Measurements from ENCODE around the gene DNAAF1.

DNAAF1 gene

GRCh38 chr16:84224554-84224953 is 79.4 kb downstream of the DNAAF1 start:
- H4K8ac ChIP-seq (ENCODE audit: low read length) = no peak overlapping the region
- H3K79me1 ChIP-seq (replicated peaks; ENCODE audit: low read length, poor library complexity, severe bottlenecking) = no peaks in the 10 kb centered on the region
- no peak overlapping the region for H3K9ac ChIP-seq (ENCODE audit: low read length)
- no peak overlapping the region for H4K91ac ChIP-seq (ENCODE audit: low read length)
- no peak overlapping the region for H2BK120ac ChIP-seq (ENCODE audit: low read depth, low read length)
- no peak overlapping the region for H3K27ac ChIP-seq (ENCODE audit: low read length, poor library complexity, severe bottlenecking)
- 96% methylated on average over 3 of the region's 3 CpGs for WGBS
- H2AFZ ChIP-seq (ENCODE audit: low read depth, low read length) = no peak overlapping the region
- no peak overlapping the region for H2BK12ac ChIP-seq (ENCODE audit: low read length in 2 of 2)
- H3K9me3 ChIP-seq (ENCODE audit: control insufficient read depth, low read length) = no peaks in the 10 kb centered on the region
- H2AK5ac ChIP-seq (ENCODE audit: low read length, severe bottlenecking) = no peak overlapping the region
- no peak overlapping the region for H3K4ac ChIP-seq (ENCODE audit: low read depth in 1 of 2, low read length in 2 of 2)
- no peak overlapping the region for H3K4me2 ChIP-seq (ENCODE audit: low read length, poor library complexity, severe bottlenecking)
- no peak overlapping the region for H3K4me3 ChIP-seq (ENCODE audit: insufficient read depth in 1 of 2, low read depth in 1 of 2, low read length in 2 of 2)
- H3K18ac ChIP-seq (ENCODE audit: low read depth in 1 of 2, low read length in 2 of 2) = no peak overlapping the region
- H2BK5ac ChIP-seq (ENCODE audit: low read depth, low read length, poor library complexity, severe bottlenecking) = no peak overlapping the region
- H3K14ac ChIP-seq (ENCODE audit: low read length in 2 of 2) = no peak overlapping the region
- no peaks in the 10 kb centered on the region for H3K36me3 ChIP-seq (ENCODE audit: control insufficient read depth in 1 of 2, insufficient read depth in 2 of 2, low read depth in 1 of 2, low read length in 2 of 2)
- peaks cover 17% of the 10 kb centered on the region for H3K4me1 ChIP-seq (ENCODE audit: control insufficient read depth, insufficient read depth, low read depth, low read length)
- no peak overlapping the region for H2BK15ac ChIP-seq (ENCODE audit: low read depth, poor library complexity, severe bottlenecking)
- no peak overlapping the region for H3K23ac ChIP-seq (ENCODE audit: low read length in 2 of 2)
- peaks cover 4 to 22% of the 10 kb centered on the region in 2 experiments for H3K27me3 ChIP-seq (ENCODE audit: control insufficient read depth in 1 of 2, insufficient read depth in 1 of 2, low read length in 2 of 2)
- no peak for DNase-seq

- H3K79me1 ChIP-seq (replicated peaks; ENCODE audit: low read length, poor library complexity, severe bottlenecking) = no peaks in the 10 kb centered on the region
- no peaks in the 10 kb centered on the region for H3K9me3 ChIP-seq (ENCODE audit: control insufficient read depth, low read length)
- no peak overlapping the region for H4K91ac ChIP-seq (ENCODE audit: low read length)
- H2AFZ ChIP-seq (ENCODE audit: low read depth, low read length) = no peak overlapping the region
- no peak overlapping the region for H3K4ac ChIP-seq (ENCODE audit: low read depth in 1 of 2, low read length in 2 of 2)
- no peak overlapping the region for H3K4me2 ChIP-seq (ENCODE audit: low read length, poor library complexity, severe bottlenecking)
- H2AK5ac ChIP-seq (ENCODE audit: low read length, severe bottlenecking) = no peak overlapping the region
- no peaks in the 10 kb centered on the region for H3K36me3 ChIP-seq (ENCODE audit: control insufficient read depth in 1 of 2, insufficient read depth in 2 of 2, low read depth in 1 of 2, low read length in 2 of 2)
- H2BK5ac ChIP-seq (ENCODE audit: low read depth, low read length, poor library complexity, severe bottlenecking) = no peak overlapping the region
- WGBS = 87% methylated on average over 3 of the region's 3 CpGs
- no peak overlapping the region for H3K18ac ChIP-seq (ENCODE audit: low read depth in 1 of 2, low read length in 2 of 2)
- H3K27me3 ChIP-seq (ENCODE audit: control insufficient read depth in 1 of 2, insufficient read depth in 1 of 2, low read length in 2 of 2) = peaks cover 4 to 26% of the 10 kb centered on the region in 2 experiments
- no peak for DNase-seq
- H2BK15ac ChIP-seq (ENCODE audit: low read depth, poor library complexity, severe bottlenecking) = no peak overlapping the region
- no peak overlapping the region for H3K27ac ChIP-seq (ENCODE audit: low read length, poor library complexity, severe bottlenecking)
- no peak overlapping the region for H2BK12ac ChIP-seq (ENCODE audit: low read length in 2 of 2)
- no peak overlapping the region for H3K23ac ChIP-seq (ENCODE audit: low read length in 2 of 2)
- H3K14ac ChIP-seq (ENCODE audit: low read length in 2 of 2) = no peak overlapping the region
- H4K8ac ChIP-seq (ENCODE audit: low read length) = no peak overlapping the region
- H3K9ac ChIP-seq (ENCODE audit: low read length) = no peak overlapping the region
- H3K4me1 ChIP-seq (ENCODE audit: control insufficient read depth, insufficient read depth, low read depth, low read length) = peaks cover 17% of the 10 kb centered on the region
- no peak overlapping the region for H3K4me3 ChIP-seq (ENCODE audit: insufficient read depth in 1 of 2, low read depth in 1 of 2, low read length in 2 of 2)
- no peak overlapping the region for H2BK120ac ChIP-seq (ENCODE audit: low read depth, low read length)
Measured at GRCh38 chr16:84225126-84225525, 80.0 kb downstream of the DNAAF1 start.

- DNase-seq = no peak
- Histone ChIP-seq H3K4me3 (ENCODE audit: insufficient read depth in 1 of 2, low read depth in 1 of 2, low read length in 2 of 2) (no peak overlapping the region), H3K9me3 (ENCODE audit: control insufficient read depth, low read length) (no peaks in the 10 kb centered on the region), H3K18ac (ENCODE audit: low read depth in 1 of 2, low read length in 2 of 2) (no peak overlapping the region), H3K4me2 (ENCODE audit: low read length, poor library complexity, severe bottlenecking) (no peak overlapping the region), H4K91ac (ENCODE audit: low read length) (no peak overlapping the region), H2AK5ac (ENCODE audit: low read length, severe bottlenecking) (no peak overlapping the region), H2BK5ac (ENCODE audit: low read depth, low read length, poor library complexity, severe bottlenecking) (no peak overlapping the region), H3K36me3 (ENCODE audit: control insufficient read depth in 1 of 2, insufficient read depth in 2 of 2, low read depth in 1 of 2, low read length in 2 of 2) (no peaks in the 10 kb centered on the region), H3K27ac (ENCODE audit: low read length, poor library complexity, severe bottlenecking) (no peak overlapping the region), H2BK12ac (ENCODE audit: low read length in 2 of 2) (no peak overlapping the region), H2BK15ac (ENCODE audit: low read depth, poor library complexity, severe bottlenecking) (no peak overlapping the region), H3K23ac (ENCODE audit: low read length in 2 of 2) (no peak overlapping the region), H4K8ac (ENCODE audit: low read length) (no peak overlapping the region), H3K9ac (ENCODE audit: low read length) (no peak overlapping the region), H3K14ac (ENCODE audit: low read length in 2 of 2) (peak overlapping the region in 1 of 2 experiments; percentile 53), H3K27me3 (ENCODE audit: control insufficient read depth in 1 of 2, insufficient read depth in 1 of 2, low read length in 2 of 2) (peaks cover 5 to 25% of the 10 kb centered on the region in 2 experiments), H3K4me1 (ENCODE audit: control insufficient read depth, insufficient read depth, low read depth, low read length) (peaks cover 17% of the 10 kb centered on the region), H2AFZ (ENCODE audit: low read depth, low read length) (no peak overlapping the region), H3K79me1 (replicated peaks; ENCODE audit: low read length, poor library complexity, severe bottlenecking) (no peaks in the 10 kb centered on the region), H2BK120ac (ENCODE audit: low read depth, low read length) (no peak overlapping the region), H3K4ac (ENCODE audit: low read depth in 1 of 2, low read length in 2 of 2) (no peak overlapping the region)
- 96% methylated on average over 7 of the region's 7 CpGs for WGBS
Measured at GRCh38 chr16:84225571-84225970, 80.5 kb downstream of the DNAAF1 start.

- H4K91ac ChIP-seq (ENCODE audit: low read length) = no peak overlapping the region
- H2BK120ac ChIP-seq (ENCODE audit: low read depth, low read length) = no peak overlapping the region
- no peaks in the 10 kb centered on the region for H3K36me3 ChIP-seq (ENCODE audit: control insufficient read depth in 1 of 2, insufficient read depth in 2 of 2, low read depth in 1 of 2, low read length in 2 of 2)
- H3K27me3 ChIP-seq (ENCODE audit: control insufficient read depth in 1 of 2, insufficient read depth in 1 of 2, low read length in 2 of 2) = peaks cover 9 to 30% of the 10 kb centered on the region in 2 experiments
- H2AK5ac ChIP-seq (ENCODE audit: low read length, severe bottlenecking) = no peak overlapping the region
- H3K9me3 ChIP-seq (ENCODE audit: control insufficient read depth, low read length) = no peaks in the 10 kb centered on the region
- no peak overlapping the region for H3K23ac ChIP-seq (ENCODE audit: low read length in 2 of 2)
- DNase-seq = no peak
- peaks cover 17% of the 10 kb centered on the region for H3K4me1 ChIP-seq (ENCODE audit: control insufficient read depth, insufficient read depth, low read depth, low read length)
- H3K27ac ChIP-seq (ENCODE audit: low read length, poor library complexity, severe bottlenecking) = no peak overlapping the region
- H3K9ac ChIP-seq (ENCODE audit: low read length) = no peak overlapping the region
- H2BK15ac ChIP-seq (ENCODE audit: low read depth, poor library complexity, severe bottlenecking) = no peak overlapping the region
- 93% methylated on average over 8 of the region's 8 CpGs for WGBS
- no peaks in the 10 kb centered on the region for H3K79me1 ChIP-seq (replicated peaks; ENCODE audit: low read length, poor library complexity, severe bottlenecking)
- no peak overlapping the region for H2BK5ac ChIP-seq (ENCODE audit: low read depth, low read length, poor library complexity, severe bottlenecking)
- H3K4me2 ChIP-seq (ENCODE audit: low read length, poor library complexity, severe bottlenecking) = no peak overlapping the region
- H3K4me3 ChIP-seq (ENCODE audit: insufficient read depth in 1 of 2, low read depth in 1 of 2, low read length in 2 of 2) = no peak overlapping the region
- H4K8ac ChIP-seq (ENCODE audit: low read length) = no peak overlapping the region
- peak overlapping the region in 1 of 2 experiments; percentile 35 for H3K14ac ChIP-seq (ENCODE audit: low read length in 2 of 2)
- H2AFZ ChIP-seq (ENCODE audit: low read depth, low read length) = no peak overlapping the region
- no peak overlapping the region for H3K18ac ChIP-seq (ENCODE audit: low read depth in 1 of 2, low read length in 2 of 2)
- H2BK12ac ChIP-seq (ENCODE audit: low read length in 2 of 2) = peak overlapping the region in 1 of 2 experiments; percentile 42
- no peak overlapping the region for H3K4ac ChIP-seq (ENCODE audit: low read depth in 1 of 2, low read length in 2 of 2)
Measured at GRCh38 chr16:84226026-84226425, 80.9 kb downstream of the DNAAF1 start.

Data from mesenchymal stem cell (in vitro differentiated cells and primary cell).